ENCODE data around the gene KNOP1. TPM values are rescaled to one million over a fixed set of nuclear protein-coding genes. Genes with fewer than 3 reads are reported as not detected.
A peak's percentile ranks its signal among the peaks of the same experiment; 100 is the strongest.

KNOP1 gene
- total RNA-seq, 1 experiment from 2014 or later = 13.6 TPM

GRCh38 chr16:19744670-19745069 is 26.6 kb upstream of the KNOP1 start:
- H3F3A ChIP-seq (ENCODE audit: low read length, unreplicated experiment) = no peaks in the 10 kb centered on the region
- H3K4me1 ChIP-seq (ENCODE audit: insufficient read depth, low read length) = peaks cover 27% of the 10 kb centered on the region
- TF ChIP-seq EZH2 (IDR thresholded peaks at IDR 0.05; ENCODE audit: low read length, unreplicated experiment) = no peak
- no peak for TF ChIP-seq EZH2phosphoT487 (IDR thresholded peaks at IDR 0.05; ENCODE audit: borderline replicate concordance, low read length)
- no peak for TF ChIP-seq CTCF (conservative IDR thresholded peaks at IDR 0.05; ENCODE audit: low read depth, low read length)
- ChIA-PET CTCF (no interaction called here), POLR2A (ENCODE audit: unreplicated experiment) (no interaction called here)
- intact Hi-C loops (cut with micrococcal nuclease) = no loop called here
- no peaks in the 10 kb centered on the region for H3K9me3 ChIP-seq (ENCODE audit: low read length)
- H3K36me3 ChIP-seq (ENCODE audit: low read depth, low read length) = no peaks in the 10 kb centered on the region
- no peaks in the 10 kb centered on the region for H3K79me2 ChIP-seq (ENCODE audit: low read length)
- no peak overlapping the region for H2AFZ ChIP-seq (ENCODE audit: low read length)
- no peaks in the 10 kb centered on the region for H3K27me3 ChIP-seq (ENCODE audit: low read length)
- no TSS peak for BruUV-seq (replicated peaks)
- H3K4me3 ChIP-seq (ENCODE audit: low read length) = no peak overlapping the region
- peak overlapping the region; percentile 24; the same call in 1 of the 2 replicates for H3K27ac ChIP-seq (ENCODE audit: low read length)
- no peaks in the 10 kb centered on the region for H3K9me2 ChIP-seq (replicated peaks; ENCODE audit: low read length)
- H3K9ac ChIP-seq (ENCODE audit: low read length) = no peak overlapping the region
- ATAC-seq (peak; percentile 85), DNase-seq (peak; percentile 21)
- peak overlapping the region; percentile 48 for H3K4me2 ChIP-seq (ENCODE audit: low read length)
- H4K20me1 ChIP-seq (ENCODE audit: low read length) = no peaks in the 10 kb centered on the region

GRCh38 chr16:19743816-19744159 is 25.8 kb upstream of the KNOP1 start:
- Histone ChIP-seq H3K9me2 (replicated peaks; ENCODE audit: low read length) (no peaks in the 10 kb centered on the region), H3K4me1 (ENCODE audit: insufficient read depth, low read length) (peaks cover 22% of the 10 kb centered on the region), H3K27ac (ENCODE audit: low read length) (no peak overlapping the region), H3K9ac (ENCODE audit: low read length) (no peak overlapping the region), H3K4me3 (ENCODE audit: low read length) (no peak overlapping the region), H2AFZ (ENCODE audit: low read length) (no peak overlapping the region), H3K9me3 (ENCODE audit: low read length) (no peaks in the 10 kb centered on the region), H3F3A (ENCODE audit: low read length, unreplicated experiment) (no peaks in the 10 kb centered on the region), H4K20me1 (ENCODE audit: low read length) (no peaks in the 10 kb centered on the region), H3K79me2 (ENCODE audit: low read length) (no peaks in the 10 kb centered on the region), H3K36me3 (ENCODE audit: low read depth, low read length) (no peaks in the 10 kb centered on the region), H3K27me3 (ENCODE audit: low read length) (no peaks in the 10 kb centered on the region), H3K4me2 (ENCODE audit: low read length) (no peak overlapping the region)
- ChIA-PET CTCF (no interaction called here), POLR2A (ENCODE audit: unreplicated experiment) (no interaction called here)
- no TSS peak for BruUV-seq (replicated peaks)
- DNase-seq = no peak
- intact Hi-C loops (cut with micrococcal nuclease) = no loop called here
- no peak for TF ChIP-seq EZH2 (IDR thresholded peaks at IDR 0.05; ENCODE audit: low read length, unreplicated experiment)
- no peak for TF ChIP-seq EZH2phosphoT487 (IDR thresholded peaks at IDR 0.05; ENCODE audit: borderline replicate concordance, low read length)
- no peak for TF ChIP-seq CTCF (conservative IDR thresholded peaks at IDR 0.05; ENCODE audit: low read depth, low read length)
- no peak for ATAC-seq

- no peak for ATAC-seq
- no peaks in the 10 kb centered on the region for H3K79me2 ChIP-seq (ENCODE audit: low read length)
- TF ChIP-seq CTCF (conservative IDR thresholded peaks at IDR 0.05; ENCODE audit: low read depth, low read length) = no peak
- no peak for TF ChIP-seq EZH2phosphoT487 (IDR thresholded peaks at IDR 0.05; ENCODE audit: borderline replicate concordance, low read length)
- no peak for TF ChIP-seq EZH2 (IDR thresholded peaks at IDR 0.05; ENCODE audit: low read length, unreplicated experiment)
- no peaks in the 10 kb centered on the region for H3K27me3 ChIP-seq (ENCODE audit: low read length)
- H4K20me1 ChIP-seq (ENCODE audit: low read length) = no peaks in the 10 kb centered on the region
- ChIA-PET POLR2A (ENCODE audit: unreplicated experiment) (no interaction called here), CTCF (no interaction called here)
- intact Hi-C loops (cut with micrococcal nuclease) = no loop called here
- no peaks in the 10 kb centered on the region for H3F3A ChIP-seq (ENCODE audit: low read length, unreplicated experiment)
- peaks cover 15% of the 10 kb centered on the region for H3K4me1 ChIP-seq (ENCODE audit: insufficient read depth, low read length)
- BruUV-seq (replicated peaks) = no TSS peak
- no peak overlapping the region for H2AFZ ChIP-seq (ENCODE audit: low read length)
- H3K9me2 ChIP-seq (replicated peaks; ENCODE audit: low read length) = no peaks in the 10 kb centered on the region
- no peak overlapping the region for H3K4me2 ChIP-seq (ENCODE audit: low read length)
- no peaks in the 10 kb centered on the region for H3K9me3 ChIP-seq (ENCODE audit: low read length)
- H3K27ac ChIP-seq (ENCODE audit: low read length) = no peak overlapping the region
- no peak overlapping the region for H3K9ac ChIP-seq (ENCODE audit: low read length)
- H3K36me3 ChIP-seq (ENCODE audit: low read depth, low read length) = no peaks in the 10 kb centered on the region
- no peak overlapping the region for H3K4me3 ChIP-seq (ENCODE audit: low read length)
- no peak for DNase-seq
Measured at GRCh38 chr16:19741354-19741753, 23.3 kb upstream of the KNOP1 start.

Data from PC-3 (cell line).